NCI-H2196 treated with DMSO at 0.1 percent for 48 hours (cell line): ENCODE data around the gene MRPL16.

Experiments
- DNase-seq: peaks from one replicate; lab custom pipeline; 2025; ENCODE audit not compliant: unreplicated experiment; lab: John Stamatoyannopoulos, UW

Gene MRPL16

GRCh38 chr11:59776210-59777066 lies 34.1 kb downstream of the MRPL16 start:
- DNase-seq = no peak

- DNase-seq = no peak
Measured at GRCh38 chr11:59773083-59773440, 37.5 kb downstream of the MRPL16 start.

- no peak for DNase-seq
Measured at GRCh38 chr11:59771605-59772004, 39.0 kb downstream of the MRPL16 start.

DNA sequence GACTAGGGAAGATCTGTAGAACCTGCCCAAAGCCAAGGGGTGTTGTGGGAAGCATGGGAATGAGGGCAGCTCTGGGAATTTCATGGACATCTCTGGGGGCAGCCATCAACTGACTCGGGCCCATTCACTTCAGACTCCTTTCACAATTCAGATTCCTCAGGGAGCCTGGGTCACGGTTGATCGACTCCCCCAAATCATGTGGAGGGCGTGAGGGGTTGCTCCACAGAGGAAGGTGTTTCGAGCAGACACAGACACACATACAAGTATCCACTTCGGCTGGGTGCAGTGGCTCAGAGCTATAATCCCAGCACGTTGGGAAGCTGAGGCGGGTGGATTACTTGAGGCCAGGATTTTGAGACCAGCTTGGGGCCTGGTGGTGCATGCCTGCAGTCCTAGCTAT lies 39.7 kb downstream of the MRPL16 start:
- no peak for DNase-seq

DNA sequence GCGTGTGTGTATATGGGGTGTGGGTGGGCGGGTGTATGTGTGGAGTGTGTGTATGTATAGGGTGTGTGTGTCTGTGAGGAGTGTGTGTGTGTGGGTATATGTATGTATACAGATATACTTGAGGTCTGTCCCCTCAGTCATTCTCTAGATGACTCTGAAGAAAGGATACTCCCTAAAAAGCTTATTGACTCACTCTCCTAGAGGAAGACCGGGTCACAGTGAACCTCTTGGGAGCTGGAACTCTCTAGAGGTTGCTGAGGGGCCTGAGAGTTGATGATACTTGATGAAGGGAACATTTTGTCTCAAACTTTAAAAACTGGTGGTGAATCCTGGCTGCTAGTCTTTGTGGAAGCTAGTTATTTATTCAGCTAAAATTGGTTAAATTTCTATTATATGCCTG lies 40.3 kb downstream of the MRPL16 start:
- DNase-seq = no peak

DNA sequence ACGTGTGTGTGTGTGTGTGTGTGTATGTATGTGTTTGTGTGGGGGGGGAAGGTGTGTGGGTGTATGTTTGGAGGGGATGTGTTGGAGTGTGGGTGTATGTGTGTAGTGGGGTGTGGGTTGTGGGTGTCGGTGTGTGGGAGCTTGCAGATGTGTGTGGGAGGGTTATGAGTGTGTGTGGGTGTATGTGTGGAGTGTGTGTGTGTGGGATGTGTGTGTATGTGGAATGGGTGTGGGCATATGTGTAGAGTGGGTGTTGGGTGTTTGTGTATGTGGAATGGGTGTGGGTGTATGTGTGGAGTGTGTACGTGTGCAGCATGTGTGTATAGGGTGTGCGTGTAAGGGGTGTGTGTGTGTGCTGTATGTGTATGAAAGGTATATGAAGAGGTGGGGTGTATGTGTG lies 40.8 kb downstream of the MRPL16 start:
- DNase-seq = no peak

DNA sequence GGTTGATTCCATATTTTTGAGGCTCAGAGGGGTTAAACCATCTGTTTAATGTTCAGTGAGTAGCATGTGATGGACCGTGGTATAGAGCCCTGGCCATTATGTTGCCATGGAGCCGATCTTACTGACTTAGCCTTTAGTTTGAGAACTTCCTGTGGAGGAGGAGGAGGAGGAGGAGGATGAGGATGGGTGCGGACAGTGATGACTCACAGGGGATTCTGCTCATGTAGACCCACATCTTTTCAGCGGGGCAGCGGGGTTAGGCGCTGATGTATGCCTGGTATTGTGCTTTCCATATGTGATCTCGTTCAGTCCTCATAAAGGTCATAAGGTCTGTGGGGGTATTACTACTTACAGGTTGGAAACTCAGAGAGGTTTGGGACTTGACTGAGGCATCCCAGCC lies 41.5 kb downstream of the MRPL16 start:
- no peak for DNase-seq

DNA sequence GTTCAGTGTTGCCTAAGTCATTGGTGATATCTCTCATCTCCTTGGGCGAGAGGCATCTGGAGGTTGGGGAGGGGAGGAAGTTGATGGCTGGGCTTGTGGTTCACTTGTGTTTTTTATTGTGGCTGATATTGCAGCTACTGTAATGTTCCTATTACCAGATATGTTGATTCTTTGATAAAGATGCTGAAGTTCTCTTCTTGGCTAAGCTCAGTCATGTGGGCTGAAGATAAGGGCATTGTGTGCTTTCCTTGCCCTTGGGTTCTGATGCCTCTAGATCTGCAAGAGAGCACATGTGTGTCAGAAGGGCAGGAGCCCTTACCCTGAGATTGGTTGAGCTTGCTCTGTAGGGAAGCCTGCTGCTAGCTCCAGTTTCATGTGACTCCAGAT lies 43.4 kb downstream of the MRPL16 start:
- DNase-seq = no peak

DNA sequence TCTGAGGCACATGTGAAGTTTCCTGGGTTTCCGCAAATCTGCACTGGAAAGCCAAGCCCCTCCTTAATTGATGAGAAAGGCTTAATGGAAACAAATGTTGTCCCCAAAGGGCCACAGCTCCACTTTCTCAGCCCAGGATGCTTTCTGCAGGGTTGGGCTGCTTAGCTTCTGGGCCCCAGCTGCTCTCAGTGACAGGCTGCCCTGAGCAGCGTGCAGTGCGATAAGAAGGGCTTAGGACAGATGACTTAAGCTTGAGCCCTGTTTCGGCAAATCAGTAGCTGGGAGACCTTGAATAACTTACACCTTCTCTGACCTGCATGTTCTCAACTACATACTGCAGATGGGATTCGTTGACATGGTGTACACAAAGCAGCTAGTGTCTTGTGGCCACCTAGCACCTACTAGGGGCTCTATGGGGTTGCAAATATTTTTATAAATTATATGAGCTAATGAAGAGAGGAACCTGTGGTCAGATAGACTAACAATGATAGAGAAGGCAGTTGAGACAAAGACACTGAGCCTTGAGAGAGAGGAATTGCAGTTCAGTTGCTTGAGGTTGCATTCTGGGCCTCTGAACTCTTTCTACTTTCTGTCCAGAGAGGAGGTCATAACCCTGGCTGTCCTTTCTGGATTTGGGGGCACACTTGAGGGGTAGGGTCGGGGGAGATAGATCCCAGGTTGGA lies 43.9 kb downstream of the MRPL16 start:
- DNase-seq = no peak

- DNase-seq = no peak
Measured at GRCh38 chr11:59765068-59765735, 45.4 kb downstream of the MRPL16 start.

- no peak for DNase-seq
Measured at GRCh38 chr11:59761993-59762392, 48.6 kb downstream of the MRPL16 start.

GRCh38 chr11:59760771-59761170 lies 49.8 kb downstream of the MRPL16 start:
- no peak for DNase-seq

- no peak for DNase-seq
Measured at GRCh38 chr11:59759900-59760299, 50.7 kb downstream of the MRPL16 start.

DNA sequence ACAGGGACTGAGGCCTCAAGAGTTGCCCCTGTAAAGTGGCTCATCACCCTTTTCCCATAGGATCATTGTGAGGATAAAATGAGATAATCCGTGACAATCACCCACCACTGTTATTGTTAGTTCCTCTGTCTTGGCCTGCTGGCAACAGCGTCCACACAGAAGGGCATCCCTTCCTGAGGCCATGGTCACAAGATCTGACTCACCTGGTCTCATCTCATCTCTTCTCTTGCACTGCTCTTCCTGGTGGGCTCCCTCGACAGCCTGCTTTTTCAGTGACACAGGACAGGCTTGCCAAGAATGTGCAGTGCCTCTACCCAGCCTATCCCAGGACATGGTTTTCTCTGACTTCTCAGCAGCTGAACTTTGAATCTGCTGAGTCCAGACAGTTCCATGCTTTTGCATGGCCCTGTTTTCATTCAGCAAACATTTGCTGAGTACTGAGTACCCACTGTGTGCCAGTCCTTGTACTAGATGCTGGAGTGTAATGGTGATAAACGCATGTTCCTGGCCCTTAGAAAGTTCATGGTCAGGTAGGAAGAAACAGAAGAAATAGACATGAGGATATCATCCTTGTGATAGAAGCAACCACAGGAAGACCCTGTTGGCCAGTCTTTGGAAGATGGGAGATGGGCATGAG lies 52.1 kb downstream of the MRPL16 start:
- DNase-seq = no peak

- DNase-seq = no peak
Measured at GRCh38 chr11:59756845-59757244, 53.7 kb downstream of the MRPL16 start.

- no peak for DNase-seq
Measured at GRCh38 chr11:59756558-59756840, 54.1 kb downstream of the MRPL16 start.
